Retinal pigment epithelial cell (primary cell): ENCODE measurements around the gene BEST1.

Source experiments
- DNase-seq: peaks from one replicate; pipeline ENCODE4 v3.0.0-alpha.2; 2010; ENCODE audit warnings: low read depth
- H3K4me3 ChIP-seq: 2 replicates; pipeline ENCODE4 v1.5.1; 2011; ENCODE audit warnings: mild to moderate bottlenecking, low read length, control low read depth, moderate library complexity
- TF ChIP-seq, protein P1 (sequence below): conservative IDR thresholded peaks from 2 replicates; pipeline ENCODE4 v1.5.1; 2011; ENCODE audit warnings: low read depth, low read length, control low read depth, inconsistent platforms

BEST1 gene

GRCh38 chr11:62004473-62004872 is 54.3 kb downstream of the BEST1 start:
- H3K4me3 ChIP-seq = no peak overlapping the region
- DNase-seq = peak; percentile 60
- TF ChIP-seq, protein P1, sequence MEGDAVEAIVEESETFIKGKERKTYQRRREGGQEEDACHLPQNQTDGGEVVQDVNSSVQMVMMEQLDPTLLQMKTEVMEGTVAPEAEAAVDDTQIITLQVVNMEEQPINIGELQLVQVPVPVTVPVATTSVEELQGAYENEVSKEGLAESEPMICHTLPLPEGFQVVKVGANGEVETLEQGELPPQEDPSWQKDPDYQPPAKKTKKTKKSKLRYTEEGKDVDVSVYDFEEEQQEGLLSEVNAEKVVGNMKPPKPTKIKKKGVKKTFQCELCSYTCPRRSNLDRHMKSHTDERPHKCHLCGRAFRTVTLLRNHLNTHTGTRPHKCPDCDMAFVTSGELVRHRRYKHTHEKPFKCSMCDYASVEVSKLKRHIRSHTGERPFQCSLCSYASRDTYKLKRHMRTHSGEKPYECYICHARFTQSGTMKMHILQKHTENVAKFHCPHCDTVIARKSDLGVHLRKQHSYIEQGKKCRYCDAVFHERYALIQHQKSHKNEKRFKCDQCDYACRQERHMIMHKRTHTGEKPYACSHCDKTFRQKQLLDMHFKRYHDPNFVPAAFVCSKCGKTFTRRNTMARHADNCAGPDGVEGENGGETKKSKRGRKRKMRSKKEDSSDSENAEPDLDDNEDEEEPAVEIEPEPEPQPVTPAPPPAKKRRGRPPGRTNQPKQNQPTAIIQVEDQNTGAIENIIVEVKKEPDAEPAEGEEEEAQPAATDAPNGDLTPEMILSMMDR = no peak

GRCh38 chr11:62008193-62008592 is 58.0 kb downstream of the BEST1 start:
- no peak for DNase-seq
- TF ChIP-seq, protein P1 = no peak
- no peak overlapping the region for H3K4me3 ChIP-seq

- DNase-seq = no peak
These were observed 60.9 kb downstream of the BEST1 start for GRCh38 chr11:62010935-62011528.

DNA sequence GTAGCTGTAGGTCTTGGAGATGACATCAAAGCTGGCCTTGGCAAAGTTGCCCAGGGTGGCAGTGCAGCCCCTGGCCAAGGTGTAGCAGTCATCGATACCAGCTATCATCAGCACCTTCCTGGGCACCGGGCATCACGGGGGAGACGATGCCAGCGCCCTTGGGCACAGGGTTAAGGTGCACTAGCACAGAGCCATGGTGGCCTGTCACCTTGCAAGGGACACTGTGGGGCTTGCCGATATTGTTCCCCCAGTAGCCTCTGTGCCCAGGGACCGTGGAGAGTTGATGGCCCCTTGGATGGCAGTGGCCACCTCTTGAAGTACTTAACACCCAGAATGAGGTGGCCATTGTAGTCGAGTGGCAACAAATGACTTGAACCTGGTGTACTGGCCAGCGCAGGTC is 61.7 kb downstream of the BEST1 start:
- DNase-seq = no peak
- no peak overlapping the region for H3K4me3 ChIP-seq
- TF ChIP-seq, protein P1 = no peak

More at GRCh38 chr11:62010935-62011528, 60.9 kb downstream of the BEST1 start:
- TF ChIP-seq, protein P1 = no peak
- no peak overlapping the region for H3K4me3 ChIP-seq

- TF ChIP-seq, protein P1 = no peak
- DNase-seq = no peak
- no peak overlapping the region for H3K4me3 ChIP-seq
These were observed 62.3 kb downstream of the BEST1 start for GRCh38 chr11:62012451-62012831.

GRCh38 chr11:62012832-62013461 is 62.8 kb downstream of the BEST1 start:
- TF ChIP-seq, protein P1 = no peak
- no peak overlapping the region for H3K4me3 ChIP-seq
- DNase-seq = no peak
